ENCODE results near the gene JMJD6. TPM values are rescaled to one million over a fixed set of nuclear protein-coding genes. Genes with fewer than 3 reads are reported as not detected.
A peak's percentile ranks its signal among the peaks of the same experiment; 100 is the strongest.

The JMJD6 gene
- total RNA-seq = 10 to 100 TPM; 13.1 to 34.1 (median 25.6) TPM

DNA sequence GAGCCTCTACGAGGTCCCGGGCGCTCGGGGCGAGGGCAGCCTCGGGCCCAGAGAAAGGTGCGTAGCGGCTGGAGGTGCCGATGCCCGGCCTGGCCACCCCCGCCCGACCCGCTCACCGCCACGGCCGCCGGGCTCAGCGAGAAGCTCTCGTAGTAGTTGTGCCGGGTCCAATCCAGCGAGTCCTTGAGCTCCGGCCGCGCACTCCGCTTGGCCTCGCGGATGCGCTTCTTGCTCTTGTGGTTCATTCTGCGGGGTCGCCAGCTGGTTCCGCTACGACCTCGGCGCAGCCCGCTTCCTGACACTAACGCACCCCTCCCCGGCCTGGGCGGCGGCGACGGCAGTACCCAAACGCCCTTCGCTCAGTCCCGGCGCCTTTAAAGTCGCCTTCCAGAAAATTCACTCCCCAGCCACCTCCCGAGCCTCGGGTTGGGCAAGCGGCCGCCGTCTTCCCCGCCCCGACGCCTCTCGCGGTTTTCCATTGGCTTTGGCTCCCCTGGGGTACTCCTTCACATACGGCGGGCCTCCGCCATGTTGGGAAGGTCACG lies at the start of gene JMJD6:
TSS of gene JMJD6 (minus strand) at position 376 of the 545 bp plus-strand sequence. CDS start at position 245, 131 bp downstream.
- TF ChIP-seq POLR2AphosphoS5 (IDR thresholded peaks at IDR 0.05) (peak in 2 of 3 donors; percentile 83 to 93), POLR2A (IDR thresholded peaks at IDR 0.05) (peak; percentile 59)
- TF ChIP-seq, protein P1, sequence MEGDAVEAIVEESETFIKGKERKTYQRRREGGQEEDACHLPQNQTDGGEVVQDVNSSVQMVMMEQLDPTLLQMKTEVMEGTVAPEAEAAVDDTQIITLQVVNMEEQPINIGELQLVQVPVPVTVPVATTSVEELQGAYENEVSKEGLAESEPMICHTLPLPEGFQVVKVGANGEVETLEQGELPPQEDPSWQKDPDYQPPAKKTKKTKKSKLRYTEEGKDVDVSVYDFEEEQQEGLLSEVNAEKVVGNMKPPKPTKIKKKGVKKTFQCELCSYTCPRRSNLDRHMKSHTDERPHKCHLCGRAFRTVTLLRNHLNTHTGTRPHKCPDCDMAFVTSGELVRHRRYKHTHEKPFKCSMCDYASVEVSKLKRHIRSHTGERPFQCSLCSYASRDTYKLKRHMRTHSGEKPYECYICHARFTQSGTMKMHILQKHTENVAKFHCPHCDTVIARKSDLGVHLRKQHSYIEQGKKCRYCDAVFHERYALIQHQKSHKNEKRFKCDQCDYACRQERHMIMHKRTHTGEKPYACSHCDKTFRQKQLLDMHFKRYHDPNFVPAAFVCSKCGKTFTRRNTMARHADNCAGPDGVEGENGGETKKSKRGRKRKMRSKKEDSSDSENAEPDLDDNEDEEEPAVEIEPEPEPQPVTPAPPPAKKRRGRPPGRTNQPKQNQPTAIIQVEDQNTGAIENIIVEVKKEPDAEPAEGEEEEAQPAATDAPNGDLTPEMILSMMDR (IDR thresholded peaks at IDR 0.05) = no peak
- peak; percentile 95 to 96 for DNase-seq (ENCODE audit: low spot score in 2 of 2)
- H3K36me3 ChIP-seq = no peaks in the 10 kb centered on the region
- peak within 1 kb of the TSS; percentile 73 to 99 (median 94) for H3K4me3 ChIP-seq
- no peaks in the 10 kb centered on the region for H3K27me3 ChIP-seq
- intact Hi-C loops (cut with DNase I; ENCODE audit: low total_unique reads) = no loop called here
- peaks cover 0 to 4% of the 10 kb centered on the region in 2 donors for H3K4me1 ChIP-seq
- H3K27ac ChIP-seq = peak within 1 kb of the TSS; percentile 99 to 100
- H3K9me3 ChIP-seq = no peaks in the 10 kb centered on the region

DNA sequence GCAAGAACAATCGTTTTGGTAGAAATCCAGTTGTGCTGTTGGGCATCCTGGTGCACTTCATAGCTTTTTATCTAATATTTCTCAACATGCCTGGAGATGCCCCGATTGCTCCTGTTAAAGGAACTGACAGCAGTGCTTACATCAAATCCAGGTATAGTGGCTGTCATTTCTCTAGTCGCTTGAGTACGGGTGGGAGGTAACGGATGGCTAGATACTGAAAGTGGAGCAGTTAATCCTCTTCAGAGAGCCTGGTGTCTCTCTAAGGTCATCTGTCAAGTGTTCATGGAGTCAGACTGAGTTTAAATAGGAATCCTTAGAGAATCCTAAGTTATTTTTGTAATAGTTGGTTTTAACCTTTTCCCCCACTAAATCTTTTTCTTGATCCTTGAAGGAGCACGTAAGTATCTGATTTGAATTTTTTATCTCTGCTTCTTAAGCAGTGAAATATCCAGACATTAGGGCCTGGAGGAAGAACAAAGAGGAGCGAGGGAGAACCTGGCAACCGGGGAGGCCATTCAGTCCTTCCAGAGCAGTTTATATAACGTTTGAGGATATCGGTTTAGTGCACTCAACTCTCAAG lies 48.7 kb upstream of the JMJD6 start:
- Histone ChIP-seq H3K9me3 (no peaks in the 10 kb centered on the region), H3K36me3 (peaks cover 5% of the 10 kb centered on the region), H3K4me1 (no peaks in the 10 kb centered on the region), H3K4me3 (no peak overlapping the region), H3K27me3 (no peaks in the 10 kb centered on the region), H3K27ac (no peak overlapping the region)
- intact Hi-C loops (cut with DNase I; ENCODE audit: low total_unique reads) = no loop called here
- no peak for DNase-seq (ENCODE audit: low spot score in 2 of 2)
- TF ChIP-seq, protein P1 (IDR thresholded peaks at IDR 0.05) = no peak
- TF ChIP-seq POLR2AphosphoS5 (IDR thresholded peaks at IDR 0.05) (no peak), POLR2A (IDR thresholded peaks at IDR 0.05) (no peak)

DNA sequence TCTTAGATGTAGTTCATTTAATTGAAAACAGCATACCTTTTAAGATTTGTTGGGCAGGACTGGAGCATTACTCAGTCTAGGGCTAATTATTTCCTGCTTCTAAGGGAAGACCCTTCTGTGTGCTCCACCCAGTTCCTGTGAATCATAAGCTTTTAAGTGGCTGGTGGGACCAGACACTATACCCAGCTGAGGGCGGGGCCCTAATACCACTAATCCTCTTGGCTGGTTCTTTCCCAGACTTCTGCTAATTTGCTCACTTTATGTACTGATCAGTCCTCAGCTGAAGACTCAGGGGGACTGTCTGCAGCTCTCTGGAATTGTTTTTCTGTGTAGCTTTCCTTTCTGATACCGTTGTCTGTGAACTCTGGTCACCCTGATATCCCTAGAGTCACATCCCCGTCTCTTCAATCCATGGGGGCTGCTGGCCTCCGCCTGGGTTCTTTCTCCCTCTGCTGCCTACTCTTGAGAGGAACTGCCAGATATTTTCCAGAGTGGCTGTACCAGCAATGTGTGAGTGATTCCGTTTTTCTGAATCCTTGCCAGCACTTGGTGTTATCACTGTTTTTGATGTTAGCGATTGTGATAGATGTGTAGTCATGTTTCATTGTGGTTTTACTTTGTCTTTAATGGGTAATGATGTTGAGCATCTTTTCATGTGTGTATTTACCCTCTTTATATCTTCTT lies 46.6 kb upstream of the JMJD6 start:
- no peaks in the 10 kb centered on the region for H3K4me1 ChIP-seq
- no peaks in the 10 kb centered on the region for H3K27me3 ChIP-seq
- no peak overlapping the region for H3K27ac ChIP-seq
- intact Hi-C loops (cut with DNase I; ENCODE audit: low total_unique reads) = no loop called here
- peaks cover 5% of the 10 kb centered on the region for H3K36me3 ChIP-seq
- DNase-seq (ENCODE audit: low spot score in 2 of 2) = no peak
- H3K9me3 ChIP-seq = no peaks in the 10 kb centered on the region
- no peak overlapping the region for H3K4me3 ChIP-seq
- TF ChIP-seq POLR2AphosphoS5 (IDR thresholded peaks at IDR 0.05) (no peak), POLR2A (IDR thresholded peaks at IDR 0.05) (no peak)
- TF ChIP-seq, protein P1 (IDR thresholded peaks at IDR 0.05) = no peak

DNA sequence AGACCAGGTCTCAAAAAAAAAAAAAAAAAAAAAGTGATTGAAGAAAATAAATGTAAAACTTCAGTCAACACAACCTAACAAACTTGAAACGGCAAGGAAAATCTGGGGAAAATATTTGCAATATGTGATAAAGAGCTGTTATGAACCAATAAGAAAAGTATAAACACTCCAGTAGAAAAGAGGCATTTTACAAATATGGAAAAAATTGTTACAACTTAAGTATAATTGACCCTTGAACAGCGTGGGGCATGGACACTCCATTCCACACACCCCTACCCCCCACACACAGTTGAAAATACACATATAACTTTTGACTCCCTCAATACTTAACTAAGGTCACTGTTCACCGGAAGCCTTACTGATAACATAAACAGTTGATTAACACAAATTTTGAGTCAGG lies 32.2 kb upstream of the JMJD6 start:
- H3K9me3 ChIP-seq = no peaks in the 10 kb centered on the region
- no peaks in the 10 kb centered on the region for H3K4me1 ChIP-seq
- no peak for TF ChIP-seq POLR2A (IDR thresholded peaks at IDR 0.05)
- TF ChIP-seq POLR2AphosphoS5 (IDR thresholded peaks at IDR 0.05) = no peak
- TF ChIP-seq, protein P1 (IDR thresholded peaks at IDR 0.05) = no peak
- no peaks in the 10 kb centered on the region for H3K36me3 ChIP-seq
- no peaks in the 10 kb centered on the region for H3K27me3 ChIP-seq
- no peak overlapping the region for H3K4me3 ChIP-seq
- no peak for DNase-seq (ENCODE audit: low spot score in 2 of 2)
- no peak overlapping the region for H3K27ac ChIP-seq
- intact Hi-C loops (cut with DNase I; ENCODE audit: low total_unique reads) = no loop called here

DNA sequence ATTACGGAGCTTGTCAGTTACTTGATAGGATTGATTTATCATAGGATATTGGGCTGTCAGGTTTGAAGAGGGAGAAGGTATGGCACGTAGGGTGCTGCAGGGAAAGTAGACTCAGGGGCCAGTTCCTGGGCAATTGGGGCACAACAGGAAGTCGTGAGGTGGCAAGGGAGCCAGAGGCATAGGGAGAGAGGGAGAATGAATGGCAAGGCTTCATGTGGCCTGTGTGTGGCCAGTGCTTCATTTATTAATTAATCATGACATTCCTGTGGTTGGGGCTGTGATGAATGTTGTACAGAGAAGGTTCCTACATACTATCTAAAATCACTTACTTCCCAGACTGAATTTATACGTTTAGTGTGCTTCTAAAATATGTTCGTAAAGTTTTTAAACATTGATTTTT lies 30.9 kb upstream of the JMJD6 start:
- H3K4me1 ChIP-seq = no peaks in the 10 kb centered on the region
- DNase-seq (ENCODE audit: low spot score in 2 of 2) = no peak
- no peak overlapping the region for H3K27ac ChIP-seq
- TF ChIP-seq POLR2AphosphoS5 (IDR thresholded peaks at IDR 0.05) = no peak
- TF ChIP-seq, protein P1 (IDR thresholded peaks at IDR 0.05) = no peak
- no peak for TF ChIP-seq POLR2A (IDR thresholded peaks at IDR 0.05)
- intact Hi-C loops (cut with DNase I; ENCODE audit: low total_unique reads) = no loop called here
- no peaks in the 10 kb centered on the region for H3K36me3 ChIP-seq
- no peak overlapping the region for H3K4me3 ChIP-seq
- no peaks in the 10 kb centered on the region for H3K27me3 ChIP-seq
- no peaks in the 10 kb centered on the region for H3K9me3 ChIP-seq

All from breast epithelium (tissue), 4 donors.